A549 (cell line): ENCODE results near the gene PRKAG2. TPM values are rescaled to one million over a fixed set of nuclear protein-coding genes. Genes with fewer than 3 reads are reported as not detected.

Experiments
- ATAC-seq, 2 experiments: fragments of 200-7000 bp in 1 of 2; fragments of >200 bp in 1 of 2; cut with Nextera tagmentation in 1 of 2; cut with Tn5 transposase in 1 of 2; 3 replicates each; pipeline versions ENCODE4 v1.8.0 to v1.9.1; 2018 to 2020; ENCODE audit warnings: mild to moderate bottlenecking in 1 of 2, moderate library complexity in 1 of 2
- CTCF ChIA-PET: fragments of 300-600 bp; sonication (Branson Sonifier 250); formaldehyde crosslinking; extraction: SDS; loops from one replicate; lab custom pipeline; 2021; ENCODE audit warnings: antibody characterized with exemption, inconsistent platforms; lab: Yijun Ruan, JAX
- POLR2A ChIA-PET: fragments of 350-600 bp; formaldehyde crosslinking; extraction: SDS; loops from one replicate; lab custom pipeline; 2021; ENCODE audit warnings: antibody characterized with exemption, inconsistent platforms; lab: Yijun Ruan, JAX
- DNase-seq, 2 experiments: peaks; one replicate each; pipeline versions ENCODE4 v3.0.0 to v3.0.0-alpha.2; 2011 to 2016; ENCODE audit warnings: low read depth in 1 of 2, low spot score in 1 of 2
- FAIRE-seq: peaks from 2 replicates; lab custom pipeline; 2011; peaks lifted over from hg19 to GRCh38; lab: Jason Lieb, UNC
- H3K27ac ChIP-seq, 2 experiments: fragments of >200 bp; sonication (Bioruptor Twin); formaldehyde crosslinking; 3 replicates each; pipeline ENCODE4 v1.5.1; 2016 to 2017
- H3K4me1 ChIP-seq: fragments of >200 bp; sonication (Bioruptor Twin); formaldehyde crosslinking; 3 replicates; pipeline ENCODE4 v1.6.1; 2016
- H3K4me2 ChIP-seq: fragments of >200 bp; sonication (Bioruptor Twin); formaldehyde crosslinking; 3 replicates; pipeline ENCODE4 v1.6.1; 2016
- H3K4me3 ChIP-seq: fragments of >200 bp; sonication (Bioruptor Twin); formaldehyde crosslinking; 3 replicates; pipeline ENCODE4 v1.5.1; 2016
- H3K9me3 ChIP-seq: fragments of >200 bp; sonication (Bioruptor Twin); formaldehyde crosslinking; 3 replicates; pipeline ENCODE4 v1.6.1; 2016
- BCL3 ChIP-seq: fragments of >200 bp; sonication (Bioruptor Twin); formaldehyde crosslinking; IDR thresholded peaks from 3 replicates; pipeline ENCODE4 v1.6.1; 2016
- BHLHE40 ChIP-seq: IDR thresholded peaks from 2 replicates; pipeline ENCODE4 v1.6.1; 2012; ENCODE audit warnings: low read depth, low read length, inconsistent platforms
- CBX8 ChIP-seq: fragments of 200-600 bp; sonication (generic); IDR thresholded peaks from 2 replicates; pipeline ENCODE4 v1.6.1; 2016
- CEBPB ChIP-seq, 2 experiments: fragments of >200 bp in 1 of 2; sonication (Bioruptor Twin) in 1 of 2; formaldehyde crosslinking in 1 of 2; IDR thresholded peaks; 2 replicates each; pipeline ENCODE4 v1.6.1; 2012 to 2016
- CHD2 ChIP-seq: fragments of 150-350 bp; IDR thresholded peaks from 2 replicates; pipeline ENCODE4 v1.6.1; 2014; ENCODE audit warnings: low read length; ENCODE audit not compliant: partially characterized antibody
- CTCF ChIP-seq: fragments of >200 bp; sonication (Bioruptor Twin); formaldehyde crosslinking; IDR thresholded peaks from 3 replicates; pipeline ENCODE4 v1.5.1; 2016
- E2F6 ChIP-seq: IDR thresholded peaks from 2 replicates; pipeline ENCODE4 v1.6.1; 2012; ENCODE audit warnings: low read depth, borderline replicate concordance
- EHF ChIP-seq: fragments of 250-450 bp; sonication (Bioruptor Pico); IDR thresholded peaks from 2 replicates; pipeline ENCODE4 v1.5.0; 2020; ENCODE audit warnings: mild to moderate bottlenecking
- ESRRA ChIP-seq: fragments of 150-350 bp; IDR thresholded peaks from 2 replicates; pipeline ENCODE4 v1.6.1; 2014; ENCODE audit warnings: mild to moderate bottlenecking, low read length, borderline replicate concordance
- FOSB ChIP-seq: fragments of 250-450 bp; sonication (Bioruptor Pico); IDR thresholded peaks from 2 replicates; pipeline ENCODE4 v1.5.0; 2020; ENCODE audit warnings: mild to moderate bottlenecking, moderate library complexity
- FOXS1 ChIP-seq: fragments of 250-450 bp; sonication (Bioruptor Pico); IDR thresholded peaks from 2 replicates; pipeline ENCODE4 v1.5.0; 2020; ENCODE audit warnings: mild to moderate bottlenecking, moderate library complexity
- GATA3 ChIP-seq: IDR thresholded peaks from 2 replicates; pipeline ENCODE4 v1.6.1; 2012; ENCODE audit warnings: borderline replicate concordance
- HMGXB4 ChIP-seq: fragments of 250-450 bp; sonication (Bioruptor Pico); IDR thresholded peaks from 2 replicates; pipeline ENCODE4 v1.5.0; 2021; ENCODE audit warnings: mild to moderate bottlenecking, moderate library complexity, borderline replicate concordance
- HOXA7 ChIP-seq: fragments of 250-450 bp; sonication (Bioruptor Pico); IDR thresholded peaks from 2 replicates; pipeline ENCODE4 v1.5.0; 2020; ENCODE audit warnings: mild to moderate bottlenecking, moderate library complexity
- JUN ChIP-seq, 2 experiments: fragments of >200 bp; sonication (Bioruptor Twin); formaldehyde crosslinking; IDR thresholded peaks; 2 replicates in 1 of 2; 3 replicates in 1 of 2; pipeline ENCODE4 v1.6.1; 2016 to 2017
- KDM1A ChIP-seq: fragments of 200-600 bp; sonication (generic); IDR thresholded peaks from 2 replicates; pipeline ENCODE4 v1.6.1; 2016; ENCODE audit warnings: low read depth, mild to moderate bottlenecking
- KDM5A ChIP-seq: fragments of 200-600 bp; sonication (generic); IDR thresholded peaks from 2 replicates; pipeline ENCODE4 v1.6.1; 2016; ENCODE audit warnings: antibody characterized with exemption, mild to moderate bottlenecking
- MAFK ChIP-seq: fragments of 450-650 bp; IDR thresholded peaks from 2 replicates; pipeline ENCODE4 v1.6.1; 2014; ENCODE audit not compliant: partially characterized antibody
- NR3C1 ChIP-seq: fragments of >200 bp; sonication (Bioruptor Twin); formaldehyde crosslinking; IDR thresholded peaks from 3 replicates; pipeline ENCODE4 v1.6.1; 2017
- PHF8 ChIP-seq: fragments of 200-600 bp; sonication (generic); IDR thresholded peaks from 2 replicates; pipeline ENCODE4 v1.6.1; 2016; ENCODE audit warnings: low read depth, mild to moderate bottlenecking, antibody characterized with exemption, moderate library complexity, borderline replicate concordance
- POLR2AphosphoS2 ChIP-seq: conservative IDR thresholded peaks from 2 replicates; pipeline ENCODE4 v1.6.1; 2012; ENCODE audit warnings: low read length, improper control_type of control experiment, inconsistent platforms
- RAD21 ChIP-seq, 2 experiments: fragments of >200 bp in 1 of 2; sonication (Bioruptor Twin) in 1 of 2; formaldehyde crosslinking in 1 of 2; IDR thresholded peaks in 1 of 2; conservative IDR thresholded peaks in 1 of 2; 2 replicates in 1 of 2; 3 replicates in 1 of 2; pipeline ENCODE4 v1.6.1; 2012 to 2018; ENCODE audit warnings: inconsistent platforms in 1 of 2
- RARB ChIP-seq: fragments of 250-450 bp; sonication (Bioruptor Pico); IDR thresholded peaks from 2 replicates; pipeline ENCODE4 v1.8.0; 2021; ENCODE audit warnings: mild to moderate bottlenecking, moderate library complexity
- REST ChIP-seq: fragments of 200-600 bp; sonication (generic); IDR thresholded peaks from 2 replicates; pipeline ENCODE4 v1.6.1; 2016; ENCODE audit warnings: antibody characterized with exemption, mild to moderate bottlenecking, moderate library complexity
- SREBF2 ChIP-seq: fragments of 450-650 bp; IDR thresholded peaks from 2 replicates; pipeline ENCODE4 v1.6.1; 2014; ENCODE audit warnings: mild to moderate bottlenecking, moderate library complexity
- TP53 ChIP-seq: fragments of 250-450 bp; sonication (Bioruptor Pico); IDR thresholded peaks from 2 replicates; pipeline ENCODE4 v1.5.0; 2021; ENCODE audit warnings: mild to moderate bottlenecking, moderate library complexity
- USF2 ChIP-seq: fragments of 450-650 bp; IDR thresholded peaks from 2 replicates; pipeline ENCODE4 v1.6.1; 2014; ENCODE audit warnings: antibody characterized with exemption
- ZC3H11A ChIP-seq: fragments of 450-650 bp; IDR thresholded peaks from 2 replicates; pipeline ENCODE4 v1.6.1; 2014; ENCODE audit warnings: antibody characterized with exemption, mild to moderate bottlenecking
- ZFP36 ChIP-seq: fragments of 450-650 bp; IDR thresholded peaks from 2 replicates; pipeline ENCODE4 v1.6.1; 2014; ENCODE audit warnings: borderline replicate concordance; ENCODE audit not compliant: partially characterized antibody
- ZSCAN20 ChIP-seq: fragments of 250-450 bp; sonication (Bioruptor Pico); IDR thresholded peaks from 2 replicates; pipeline ENCODE4 v1.8.0; 2022; ENCODE audit warnings: mild to moderate bottlenecking, moderate library complexity
- WGBS: methylation state at CpG from one replicate; pipeline ENCODE4 v1.1.6; 2017; ENCODE audit errors: missing lambda C conversion rate; 5-methylcytosine and 5-hydroxymethylcytosine counted together
- polyA plus RNA-seq, 4 experiments: library from polyadenylated mRNA; depleted of rRNA in 3 of 4; stranded (reverse); fragments of >200 nt; fragmentation: RNase III in 1 of 4; extraction: RNeasy Plus Mini Kit Qiagen cat#74134 plus additional on column Dnase treatment in 1 of 4; gene quantifications; 2 replicates in 3 of 4; 3 replicates in 1 of 4; pipeline ENCODE4 v1.2.3, GENCODE V29; 2011 to 2017

PRKAG2 gene
- polyA plus RNA-seq, 2 of the 4 experiments (the other 2 are of a cell fraction), result 26.5 to 31.7 TPM

GRCh38 chr7:151893405-151893923 lies 16.5 kb upstream of the PRKAG2 start:
- 56% methylated on average over 4 of the region's 9 CpGs for WGBS
- no peak overlapping the region for H3K4me2 ChIP-seq
- H3K4me3 ChIP-seq, result no peak overlapping the region
- no peak overlapping the region for H3K27ac ChIP-seq
- CTCF ChIA-PET, result interaction anchor here (0.7 to 1.0 kb wide), 2 partner anchors 9 to 22 kb away, joined by 3 read pairs; no protein-coding TSS in a partner anchor
- no peak for FAIRE-seq
- TF ChIP-seq PHF8 (no peak), POLR2AphosphoS2 (no peak), RARB (no peak), USF2 (no peak), TP53 (no peak), REST (no peak), CBX8 (no peak), HMGXB4 (CRISPR knock-in tag) (no peak), ESRRA (no peak), GATA3 (no peak), BHLHE40 (no peak), CHD2 (no peak), CEBPB (IDR thresholded peaks at IDR 0.05) (no peak), JUN (IDR thresholded peaks at IDR 0.05) (no peak), SREBF2 (no peak)
- ATAC-seq, result no peak
- H3K9me3 ChIP-seq, result no peaks in the 10 kb centered on the region
- H3K4me1 ChIP-seq, result peaks cover 5% of the 10 kb centered on the region; the same call in 2 of the 3 replicates
- DNase-seq, result no peak
- POLR2A ChIA-PET, result no interaction called here

GRCh38 chr7:151891753-151892152 lies 14.8 kb upstream of the PRKAG2 start:
- H3K9me3 ChIP-seq, result no peaks in the 10 kb centered on the region
- WGBS, result 40% methylated on average over 9 of the region's 9 CpGs
- H3K4me3 ChIP-seq, result no peak overlapping the region
- FAIRE-seq, result no peak
- POLR2A ChIA-PET, result no interaction called here
- ATAC-seq, result no peak
- H3K4me2 ChIP-seq, result no peak overlapping the region
- CTCF ChIA-PET, result interaction anchor here (1.4 kb wide), 1 partner anchor 9 kb away, joined by 3 read pairs; no protein-coding TSS in a partner anchor
- H3K27ac ChIP-seq, result no peak overlapping the region
- H3K4me1 ChIP-seq, result peaks cover 5% of the 10 kb centered on the region; the same call in 2 of the 3 replicates
- no peak for DNase-seq
- TF ChIP-seq SREBF2 (no peak), FOXS1 (no peak), HOXA7 (no peak), ZSCAN20 (CRISPR knock-in tag) (no peak), KDM5A (no peak), CTCF (no peak), ZC3H11A (no peak), MAFK (no peak), E2F6 (no peak), NR3C1 (no peak), RAD21 (conservative IDR thresholded peaks at IDR 0.05 in 1 of 2, IDR thresholded peaks at IDR 0.05 in 1 of 2) (no peak), TP53 (no peak), ZFP36 (no peak), CEBPB (IDR thresholded peaks at IDR 0.05) (no peak), FOSB (CRISPR knock-in tag) (no peak), BCL3 (no peak), EHF (no peak), KDM1A (no peak)
